HG03469 (cell line): ENCODE measurements around the gene NTM.

Experiments
- ATAC-seq: cut with Tn5 transposase; IDR thresholded peaks from one replicate; pipeline ENCODE4 v1.9.1; 2021; ENCODE audit warnings: mild to moderate bottlenecking, moderate library complexity, moderate number of reproducible peaks; ENCODE audit not compliant: unreplicated experiment

NTM gene

GRCh38 chr11:131592734-131593133, 222.3 kb downstream of the NTM start:
- ATAC-seq, result no peak

- no peak for ATAC-seq
Measured at GRCh38 chr11:131593301-131593700, 222.9 kb downstream of the NTM start.

- ATAC-seq, result no peak
Measured at GRCh38 chr11:131595797-131596196, 225.4 kb downstream of the NTM start.

- no peak for ATAC-seq
Measured at GRCh38 chr11:131597890-131598289, 227.5 kb downstream of the NTM start.

- ATAC-seq, result no peak
Measured at GRCh38 chr11:131598305-131598704, 227.9 kb downstream of the NTM start.

GRCh38 chr11:131599285-131599684, 228.9 kb downstream of the NTM start:
- no peak for ATAC-seq

GRCh38 chr11:131600628-131601027, 230.2 kb downstream of the NTM start:
- no peak for ATAC-seq

GRCh38 chr11:131601586-131601985, 231.2 kb downstream of the NTM start:
- ATAC-seq, result no peak

- ATAC-seq, result no peak
Measured at GRCh38 chr11:131602431-131602830, 232.0 kb downstream of the NTM start.

GRCh38 chr11:131606811-131607335, 236.5 kb downstream of the NTM start:
- ATAC-seq, result no peak

GRCh38 chr11:131609337-131609736, 238.9 kb downstream of the NTM start:
- ATAC-seq, result no peak

GRCh38 chr11:131609921-131610320, 239.5 kb downstream of the NTM start:
- no peak for ATAC-seq

- no peak for ATAC-seq
Measured at GRCh38 chr11:131611322-131611721, 240.9 kb downstream of the NTM start.

GRCh38 chr11:131612533-131612932, 242.1 kb downstream of the NTM start:
- no peak for ATAC-seq

- ATAC-seq, result no peak
Measured at GRCh38 chr11:131614631-131615030, 244.2 kb downstream of the NTM start.

- ATAC-seq, result no peak
Measured at GRCh38 chr11:131615611-131616010, 245.2 kb downstream of the NTM start.

- no peak for ATAC-seq
Measured at GRCh38 chr11:131616481-131617140, 246.2 kb downstream of the NTM start.

- no peak for ATAC-seq
Measured at GRCh38 chr11:131618201-131618600, 247.8 kb downstream of the NTM start.

GRCh38 chr11:131622193-131622592, 251.8 kb downstream of the NTM start:
- no peak for ATAC-seq

- no peak for ATAC-seq
Measured at GRCh38 chr11:131624531-131624930, 254.1 kb downstream of the NTM start.

- ATAC-seq, result no peak
Measured at GRCh38 chr11:131626788-131627187, 256.4 kb downstream of the NTM start.

GRCh38 chr11:131628739-131629138, 258.3 kb downstream of the NTM start:
- no peak for ATAC-seq
